Mucosa of descending colon (tissue), 3 donors: ENCODE measurements around the gene NTN1. TPM values are rescaled to one million over a fixed set of nuclear protein-coding genes. Genes with fewer than 3 reads are reported as not detected.

Experiments
- ATAC-seq: fragments of 200-7000 bp; cut with Tn5 transposase; one replicate; pipeline ENCODE4 v1.9.1; 2020; ENCODE audit warnings: mild to moderate bottlenecking, moderate library complexity
- DNase-seq, 3 donors: peaks; one replicate each; pipeline ENCODE4 v3.0.0-alpha.2; 2020
- H3K36me3 ChIP-seq: fragments of 200-600 bp; one replicate; pipeline ENCODE4 v1.8.0; 2021; ENCODE audit warnings: low read depth, mild to moderate bottlenecking
- H3K4me1 ChIP-seq: fragments of 200-600 bp; one replicate; pipeline ENCODE4 v1.8.0; 2021; ENCODE audit warnings: low read depth, mild to moderate bottlenecking
- H3K4me3 ChIP-seq: fragments of 200-600 bp; one replicate; pipeline ENCODE4 v1.8.0; 2021; ENCODE audit warnings: mild to moderate bottlenecking
- H3K9me3 ChIP-seq: fragments of 200-600 bp; one replicate; pipeline ENCODE4 v1.8.0; 2021; ENCODE audit warnings: mild to moderate bottlenecking
- intact Hi-C, 2 donors: fragments of 100-400 bp; cut with DNase I in 1 of 2; cut with micrococcal nuclease in 1 of 2; formaldehyde crosslinking; loops; one replicate each; pipeline versions ENCODE4 v1.11.0 to v1.11.1; 2022; cut with DNase I, micrococcal nuclease
- total RNA-seq, 3 donors: library from RNA; stranded (reverse); fragmentation: NEBNext Ultra II Directional in 2 of 3; extraction: Animal tissue kit (Norgen Biotek cat#: 25700) in 2 of 3; gene quantifications; one replicate each; pipeline versions ENCODE4 v1.2.1 to v1.2.4, GENCODE V29; 2021 to 2023
- TF ChIP-seq, protein P1 (sequence below): fragments of 200-600 bp; IDR thresholded peaks from one replicate; pipeline ENCODE4 v1.8.0; 2022; ENCODE audit warnings: antibody characterized with exemption, mild to moderate bottlenecking
- donor health status: DM: no; HTN: no; CAD: no; lungs with moderate emphysema.
- donor health status: DM: no; HTN: no; CAD: no.
- donor health status: DM: no; HTN: yes; CAD: no.

NTN1 gene
- total RNA-seq, 3 donors from 2014 or later = 3.7 to 61.8 (median 4.0) TPM

DNA sequence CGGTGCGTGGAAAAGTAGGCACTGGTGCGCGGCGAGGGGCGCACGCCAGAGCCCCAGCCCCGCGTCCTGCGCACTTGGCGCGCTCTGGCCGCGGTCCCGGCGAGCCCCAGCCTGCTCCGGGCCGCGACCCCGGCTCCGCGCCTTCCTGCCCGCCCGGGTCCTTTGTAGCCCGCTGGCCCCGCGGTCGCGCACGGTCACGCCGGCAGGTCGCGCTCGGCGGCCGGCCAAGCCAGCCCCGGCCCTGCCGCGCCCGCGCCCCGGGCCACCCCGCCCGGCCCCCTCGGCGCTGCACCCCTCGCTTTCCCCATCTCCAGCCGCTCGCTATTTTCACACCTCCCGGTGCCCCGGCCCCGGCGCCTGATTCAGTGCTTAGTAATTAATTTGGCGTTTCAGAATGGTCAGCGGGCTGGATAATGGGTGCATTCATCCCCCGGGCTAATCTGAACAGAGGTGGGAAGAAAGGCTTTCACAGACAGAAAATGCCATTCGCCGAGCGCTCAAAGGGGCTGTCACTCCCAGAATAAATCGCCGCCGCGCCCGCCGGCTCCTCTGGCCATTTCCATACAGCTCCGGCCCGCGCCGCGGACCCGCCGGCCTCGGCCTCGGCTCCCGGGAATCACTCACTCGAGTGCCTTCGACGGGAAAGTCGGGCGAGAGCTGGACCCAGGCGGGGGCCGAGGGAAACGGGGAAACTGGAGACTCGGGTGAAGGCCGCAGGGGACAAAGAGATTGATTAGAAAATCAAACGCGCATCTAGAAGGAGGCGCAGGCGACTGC lies 17.8 kb upstream of the NTN1 start:
- ATAC-seq (no peak), DNase-seq (no peak)
- H3K36me3 ChIP-seq = no peaks in the 10 kb centered on the region
- no peak overlapping the region for H3K4me3 ChIP-seq
- peaks cover 5% of the 10 kb centered on the region for H3K4me1 ChIP-seq
- no peaks in the 10 kb centered on the region for H3K9me3 ChIP-seq
- TF ChIP-seq, protein P1, sequence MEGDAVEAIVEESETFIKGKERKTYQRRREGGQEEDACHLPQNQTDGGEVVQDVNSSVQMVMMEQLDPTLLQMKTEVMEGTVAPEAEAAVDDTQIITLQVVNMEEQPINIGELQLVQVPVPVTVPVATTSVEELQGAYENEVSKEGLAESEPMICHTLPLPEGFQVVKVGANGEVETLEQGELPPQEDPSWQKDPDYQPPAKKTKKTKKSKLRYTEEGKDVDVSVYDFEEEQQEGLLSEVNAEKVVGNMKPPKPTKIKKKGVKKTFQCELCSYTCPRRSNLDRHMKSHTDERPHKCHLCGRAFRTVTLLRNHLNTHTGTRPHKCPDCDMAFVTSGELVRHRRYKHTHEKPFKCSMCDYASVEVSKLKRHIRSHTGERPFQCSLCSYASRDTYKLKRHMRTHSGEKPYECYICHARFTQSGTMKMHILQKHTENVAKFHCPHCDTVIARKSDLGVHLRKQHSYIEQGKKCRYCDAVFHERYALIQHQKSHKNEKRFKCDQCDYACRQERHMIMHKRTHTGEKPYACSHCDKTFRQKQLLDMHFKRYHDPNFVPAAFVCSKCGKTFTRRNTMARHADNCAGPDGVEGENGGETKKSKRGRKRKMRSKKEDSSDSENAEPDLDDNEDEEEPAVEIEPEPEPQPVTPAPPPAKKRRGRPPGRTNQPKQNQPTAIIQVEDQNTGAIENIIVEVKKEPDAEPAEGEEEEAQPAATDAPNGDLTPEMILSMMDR = no peak
- intact Hi-C loops = no loop called here

DNA sequence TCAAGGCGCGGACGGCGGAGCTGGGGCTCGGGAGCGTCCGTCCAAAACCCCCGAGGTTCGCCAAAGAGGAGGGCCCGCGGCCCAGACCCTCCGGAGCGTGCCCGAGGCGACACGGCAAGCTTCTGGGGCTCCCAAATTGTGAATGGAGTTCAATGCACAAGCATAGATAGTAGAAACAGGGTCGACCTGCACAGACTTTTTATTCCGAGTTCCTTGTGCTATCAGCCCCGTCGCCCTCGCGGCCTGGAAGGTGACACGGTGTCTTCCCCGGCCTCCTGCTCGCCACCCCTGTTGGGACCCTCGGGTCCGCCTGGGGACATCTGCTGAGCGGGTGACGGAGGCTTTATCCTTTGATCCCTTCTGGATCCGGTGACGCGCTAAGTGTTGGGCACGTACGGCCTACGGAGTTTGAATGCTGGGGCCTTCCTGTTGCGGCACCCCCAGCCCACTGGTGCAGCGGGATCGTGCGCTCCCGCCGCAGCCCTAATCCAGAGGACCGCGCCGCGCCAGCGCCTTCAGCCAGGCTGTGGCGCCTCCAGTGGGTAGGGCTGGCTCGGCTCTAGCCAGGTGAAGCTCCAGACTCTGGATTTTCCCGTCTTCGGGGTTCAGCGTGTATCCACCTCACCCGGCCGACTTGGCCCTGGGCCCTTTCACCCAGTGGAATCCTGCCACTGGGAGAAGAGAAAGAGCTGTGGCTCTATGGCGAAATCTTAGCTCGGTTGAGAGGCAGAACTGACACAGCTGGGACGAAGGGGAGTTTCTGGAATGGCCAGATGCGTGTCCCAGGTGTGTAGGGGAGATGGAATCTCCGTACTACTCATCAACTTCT lies 17.0 kb upstream of the NTN1 start:
- Histone ChIP-seq H3K9me3 (no peaks in the 10 kb centered on the region), H3K36me3 (no peaks in the 10 kb centered on the region), H3K4me3 (no peak overlapping the region), H3K4me1 (peaks cover 5% of the 10 kb centered on the region)
- intact Hi-C loops = no loop called here
- TF ChIP-seq, protein P1 = no peak
- ATAC-seq (no peak), DNase-seq (no peak)

DNA sequence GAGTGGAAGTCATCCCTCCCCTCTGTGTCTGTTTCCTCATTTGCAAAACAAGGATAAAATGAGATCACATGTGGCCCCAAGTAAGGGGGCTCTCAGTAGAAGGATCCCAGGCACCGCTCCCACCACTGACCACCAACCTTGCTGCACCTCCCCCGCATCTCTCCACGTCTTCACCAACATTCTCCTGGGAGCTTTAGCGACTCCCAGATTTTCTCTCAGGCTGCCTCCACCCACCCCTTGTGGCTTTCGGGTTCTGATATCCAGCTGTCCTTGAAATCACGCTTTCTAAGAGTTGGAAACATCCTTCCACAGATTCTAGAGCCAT lies 16.4 kb upstream of the NTN1 start:
- no peak overlapping the region for H3K4me3 ChIP-seq
- no peak for ATAC-seq
- H3K4me1 ChIP-seq = peaks cover 5% of the 10 kb centered on the region
- no peaks in the 10 kb centered on the region for H3K36me3 ChIP-seq
- DNase-seq = no peak
- intact Hi-C loops = no loop called here
- TF ChIP-seq, protein P1 = no peak
- no peaks in the 10 kb centered on the region for H3K9me3 ChIP-seq

DNA sequence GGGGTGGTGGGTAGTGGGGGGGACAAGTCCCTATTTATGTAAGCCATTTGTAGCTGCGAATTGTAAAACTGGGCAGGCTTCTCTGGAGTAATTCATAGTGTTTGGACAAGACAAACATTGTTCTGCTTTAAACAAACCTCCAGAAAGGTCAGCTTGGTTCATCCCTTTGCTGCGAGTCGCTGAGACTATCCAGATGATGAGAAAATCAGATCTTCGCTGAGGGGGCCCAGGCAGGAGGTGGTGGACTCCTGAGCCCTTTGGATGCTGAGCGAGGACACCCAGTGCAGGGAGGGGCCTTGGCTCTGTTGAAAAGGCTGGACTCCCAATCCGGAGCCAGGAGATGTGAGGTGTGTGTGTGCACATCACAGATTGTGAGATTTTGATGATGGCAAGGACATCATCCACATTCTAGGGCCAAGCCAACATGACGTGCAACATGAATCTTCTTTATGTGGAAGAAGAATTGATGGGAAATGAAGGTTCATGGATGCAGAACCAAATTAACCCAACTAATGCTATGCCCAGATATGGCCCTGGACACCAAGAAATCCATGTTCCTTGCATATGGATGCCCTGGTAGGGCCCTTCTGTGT lies 15.0 kb upstream of the NTN1 start:
- no peak for DNase-seq
- Histone ChIP-seq H3K9me3 (no peaks in the 10 kb centered on the region), H3K4me3 (no peak overlapping the region), H3K4me1 (peaks cover 5% of the 10 kb centered on the region), H3K36me3 (no peaks in the 10 kb centered on the region)
- TF ChIP-seq, protein P1 = no peak
- no peak for ATAC-seq
- intact Hi-C loops = no loop called here

DNA sequence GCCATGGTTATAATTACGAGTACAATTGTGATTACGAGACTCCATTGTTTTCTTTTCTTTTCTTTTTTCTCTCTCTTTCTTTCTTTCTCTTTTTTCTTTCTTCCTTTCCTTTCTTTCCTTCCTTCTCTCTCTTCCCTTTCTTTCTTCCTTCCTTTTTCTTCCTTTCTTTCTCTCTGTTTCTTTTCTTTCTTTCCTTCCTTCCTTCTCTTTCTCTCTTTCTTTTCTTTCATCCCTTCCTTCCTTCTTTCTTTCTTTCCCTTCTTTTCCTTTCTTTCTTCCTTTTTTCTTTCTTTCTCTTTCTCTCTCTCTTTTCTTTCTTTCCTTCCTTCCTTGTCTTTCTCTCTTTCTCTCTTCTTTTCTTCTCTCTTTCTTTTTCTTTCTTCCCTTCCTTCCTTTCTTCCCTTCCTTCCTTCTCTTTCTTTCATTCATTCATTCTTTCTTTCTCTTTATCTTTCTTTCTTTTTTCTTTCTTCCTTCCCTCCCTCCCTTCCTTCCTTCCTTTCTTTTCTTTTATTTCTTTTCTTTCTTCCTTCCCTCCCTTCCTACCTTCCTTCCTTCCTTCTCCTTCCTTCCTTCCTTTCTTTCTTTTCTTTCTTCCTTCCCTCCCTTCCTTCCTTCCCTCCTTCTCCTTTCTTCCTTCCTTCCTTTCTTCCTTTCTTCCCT lies 14.1 kb upstream of the NTN1 start:
- Histone ChIP-seq H3K36me3 (no peaks in the 10 kb centered on the region), H3K4me1 (peaks cover 5% of the 10 kb centered on the region), H3K9me3 (no peaks in the 10 kb centered on the region), H3K4me3 (no peak overlapping the region)
- intact Hi-C loops = no loop called here
- TF ChIP-seq, protein P1 = no peak
- no peak for ATAC-seq
- no peak for DNase-seq
